ENCODE measurements around the gene SPARC.

DNA sequence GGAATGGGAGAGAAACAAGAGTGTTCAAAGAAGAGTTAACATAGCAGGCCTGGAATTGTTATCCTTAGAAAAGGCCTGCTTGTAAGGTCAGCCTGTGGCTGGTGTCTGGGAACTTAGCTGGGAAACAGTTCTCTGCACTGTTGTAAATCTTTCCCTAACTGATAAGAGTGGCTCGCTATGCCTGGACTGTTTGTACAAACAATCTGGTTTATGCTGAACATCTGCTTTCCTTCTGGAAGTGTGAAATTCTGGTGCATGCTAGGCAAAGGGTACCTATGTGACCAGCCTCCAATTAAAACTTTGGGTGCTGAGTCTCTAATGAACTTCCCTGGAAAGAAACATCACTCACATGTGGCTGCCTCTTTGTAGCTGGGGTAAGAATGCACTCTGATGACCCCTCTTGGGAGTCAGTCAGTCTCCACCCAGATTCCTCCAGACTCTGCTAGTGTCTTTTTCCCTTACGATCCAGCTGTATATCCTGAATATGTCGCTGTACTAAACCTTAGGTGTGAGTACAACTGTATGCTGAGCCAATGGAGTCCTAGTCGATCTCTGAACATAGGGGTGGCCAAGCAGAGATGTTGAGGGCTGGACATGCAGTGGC, 16.5 kb downstream of the SPARC start:
- TF ChIP-seq, protein P1, sequence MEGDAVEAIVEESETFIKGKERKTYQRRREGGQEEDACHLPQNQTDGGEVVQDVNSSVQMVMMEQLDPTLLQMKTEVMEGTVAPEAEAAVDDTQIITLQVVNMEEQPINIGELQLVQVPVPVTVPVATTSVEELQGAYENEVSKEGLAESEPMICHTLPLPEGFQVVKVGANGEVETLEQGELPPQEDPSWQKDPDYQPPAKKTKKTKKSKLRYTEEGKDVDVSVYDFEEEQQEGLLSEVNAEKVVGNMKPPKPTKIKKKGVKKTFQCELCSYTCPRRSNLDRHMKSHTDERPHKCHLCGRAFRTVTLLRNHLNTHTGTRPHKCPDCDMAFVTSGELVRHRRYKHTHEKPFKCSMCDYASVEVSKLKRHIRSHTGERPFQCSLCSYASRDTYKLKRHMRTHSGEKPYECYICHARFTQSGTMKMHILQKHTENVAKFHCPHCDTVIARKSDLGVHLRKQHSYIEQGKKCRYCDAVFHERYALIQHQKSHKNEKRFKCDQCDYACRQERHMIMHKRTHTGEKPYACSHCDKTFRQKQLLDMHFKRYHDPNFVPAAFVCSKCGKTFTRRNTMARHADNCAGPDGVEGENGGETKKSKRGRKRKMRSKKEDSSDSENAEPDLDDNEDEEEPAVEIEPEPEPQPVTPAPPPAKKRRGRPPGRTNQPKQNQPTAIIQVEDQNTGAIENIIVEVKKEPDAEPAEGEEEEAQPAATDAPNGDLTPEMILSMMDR (conservative IDR thresholded peaks at IDR 0.05; ENCODE audit: low read depth, low read length), result no peak
- TF ChIP-seq EZH2 (IDR thresholded peaks at IDR 0.05; ENCODE audit: borderline replicate concordance, low read depth, low read length, poor library complexity, severe bottlenecking), result no peak

Measured in A673 (cell line).